Epidermal melanocyte (primary cell): Measurements from ENCODE around the gene LPGAT1.
"Not testable (repeated sequence)": the region's sequence is repeated elsewhere in the genome, so short reads cannot be mapped to it uniquely, and the experiment has no call there.

Source experiments
- DNase-seq: peaks from one replicate; pipeline ENCODE4 v3.0.0; 2011; ENCODE audit warnings: low spot score; ENCODE audit not compliant: insufficient read length

Gene LPGAT1

DNA sequence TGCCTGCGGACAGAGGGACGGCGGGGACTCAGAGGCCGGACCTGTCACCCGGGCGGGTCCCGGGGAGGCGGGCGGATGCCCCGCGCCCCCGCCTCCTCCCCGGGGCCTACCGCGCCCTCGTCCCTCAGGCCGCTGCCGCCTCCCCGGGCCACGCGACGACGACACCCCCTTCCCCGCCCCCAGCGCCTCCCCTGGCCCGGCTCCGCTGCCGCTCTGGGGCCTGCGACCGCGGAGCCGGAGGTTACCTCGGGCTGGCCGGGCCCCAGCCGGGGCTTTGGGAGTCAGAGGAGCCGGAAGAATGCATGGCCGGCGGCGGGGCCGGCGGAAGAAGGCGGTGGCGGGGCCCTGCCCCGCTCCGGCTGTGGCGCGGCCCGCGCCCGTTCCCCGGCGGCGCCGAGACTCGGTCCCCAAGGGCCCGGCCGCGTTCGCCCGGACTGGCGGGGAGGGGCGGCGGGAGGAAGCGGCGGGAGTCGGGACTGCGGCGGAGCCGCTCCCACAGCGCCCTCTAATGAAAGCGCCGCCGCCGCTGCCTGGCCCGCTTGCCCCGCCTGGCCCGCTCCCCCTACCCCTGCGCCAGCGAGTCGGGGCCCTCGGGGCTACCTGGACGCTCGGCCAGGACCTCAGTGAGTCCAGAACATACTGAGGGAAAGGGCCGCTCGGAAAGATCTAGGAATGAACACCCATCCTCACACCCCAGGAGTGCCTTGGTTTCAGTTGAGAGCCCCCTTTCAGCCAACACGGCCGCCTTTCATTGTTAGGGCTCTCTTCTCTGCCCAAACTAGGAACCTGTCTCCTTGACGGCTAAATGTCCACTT, at the start of gene LPGAT1:
Gene LPGAT1, minus strand, starts transcription at position 436 of the 815 bp plus-strand sequence. CDS start 1,467 bp downstream, outside the sequence.
- peak; percentile 66 for DNase-seq

- DNase-seq = no peak
Observed at GRCh38 chr1:211879475-211879874, 48.9 kb upstream of the LPGAT1 start.

- DNase-seq = no peak
Observed at GRCh38 chr1:211876851-211877590, 46.5 kb upstream of the LPGAT1 start.

DNA sequence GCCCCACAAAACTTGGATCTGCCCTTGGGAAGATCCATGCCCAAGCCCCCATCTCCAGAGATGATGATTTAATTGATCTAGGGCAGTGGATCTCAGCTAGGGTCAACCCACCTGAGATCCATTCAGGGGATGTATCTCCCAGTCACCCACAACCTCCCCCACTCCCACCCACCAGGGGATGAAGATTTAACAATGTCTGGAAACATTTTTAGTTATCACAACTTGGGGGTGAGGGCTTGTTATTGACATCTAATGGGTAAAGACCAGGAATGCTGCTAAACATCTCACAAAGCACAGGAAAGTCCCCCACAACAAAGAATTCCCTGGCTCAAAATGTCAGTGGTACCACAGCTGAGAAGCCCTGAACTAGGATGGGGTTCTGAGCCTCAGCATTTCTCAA, 45.0 kb upstream of the LPGAT1 start:
- no peak for DNase-seq

GRCh38 chr1:211874521-211875347, 44.2 kb upstream of the LPGAT1 start:
- no peak for DNase-seq

GRCh38 chr1:211873731-211874130, 43.2 kb upstream of the LPGAT1 start:
- not testable (repeated sequence) for DNase-seq

- no peak for DNase-seq
Observed at GRCh38 chr1:211870156-211870555, 39.6 kb upstream of the LPGAT1 start.

GRCh38 chr1:211865180-211865579, 34.6 kb upstream of the LPGAT1 start:
- DNase-seq = no peak

- no peak for DNase-seq
Observed at GRCh38 chr1:211859405-211859804, 28.8 kb upstream of the LPGAT1 start.

- no peak for DNase-seq
Observed at GRCh38 chr1:211851174-211851573, 20.6 kb upstream of the LPGAT1 start.

DNA sequence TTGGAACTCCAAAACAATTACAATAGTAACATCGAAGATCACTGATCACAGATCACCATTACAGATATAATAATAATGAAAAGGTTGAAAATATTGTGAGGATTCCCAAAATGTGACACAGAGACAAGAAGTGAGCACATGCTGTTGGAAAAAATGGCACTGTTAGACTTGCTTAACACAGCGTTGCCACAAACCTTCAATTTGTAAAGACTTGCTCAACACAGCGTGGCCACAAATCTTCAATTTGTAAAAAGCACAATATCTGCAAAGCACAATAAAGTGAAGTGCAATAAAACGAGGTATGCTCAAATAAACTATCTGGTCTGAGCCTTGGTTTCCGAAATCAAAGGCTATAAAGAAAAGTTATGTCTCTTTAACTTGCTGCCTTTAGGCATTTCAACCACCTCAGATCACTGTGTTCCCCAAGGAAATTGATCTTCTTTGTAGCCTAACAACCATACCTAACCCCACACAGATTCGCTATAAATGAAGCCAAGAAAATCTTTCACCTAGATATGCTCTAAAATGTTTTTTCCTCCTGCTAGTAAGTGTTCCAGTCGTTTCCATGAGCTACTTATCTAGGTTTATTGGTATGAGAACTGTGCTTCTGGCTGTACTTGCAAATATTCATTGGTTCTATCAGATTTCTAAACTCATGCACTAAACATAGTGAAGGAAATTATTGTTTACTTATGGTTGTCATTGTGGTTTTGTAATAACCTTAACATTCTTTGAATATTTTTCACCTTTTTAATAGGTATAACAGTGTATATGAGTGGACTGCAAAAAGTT, 13.1 kb upstream of the LPGAT1 start:
- DNase-seq = no peak

- DNase-seq = no peak
Observed at GRCh38 chr1:211843018-211843417, 12.5 kb upstream of the LPGAT1 start.

GRCh38 chr1:211842518-211842917, 12.0 kb upstream of the LPGAT1 start:
- no peak for DNase-seq

DNA sequence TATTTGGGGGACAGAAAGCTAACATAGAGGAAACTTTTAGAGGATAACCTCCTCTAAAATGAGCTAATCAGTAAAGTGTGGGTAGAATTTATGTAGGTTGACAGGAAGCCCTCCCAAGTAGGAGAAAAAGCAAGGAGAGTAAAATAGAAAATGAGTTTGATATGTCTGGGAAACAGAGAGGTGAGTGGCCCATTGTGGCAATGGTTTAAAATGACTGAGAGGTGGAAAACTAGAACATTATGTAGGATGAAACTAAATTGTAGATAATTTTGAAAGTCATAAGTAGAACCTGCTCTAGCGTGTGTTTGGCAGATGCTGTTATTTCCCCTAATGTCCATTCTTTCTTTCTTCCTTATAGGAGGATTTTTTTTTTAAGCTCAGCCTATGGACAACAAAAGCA, 8.5 kb upstream of the LPGAT1 start:
- no peak for DNase-seq

- DNase-seq = no peak
Observed at GRCh38 chr1:211833174-211833820, 2.7 kb upstream of the LPGAT1 start.

DNA sequence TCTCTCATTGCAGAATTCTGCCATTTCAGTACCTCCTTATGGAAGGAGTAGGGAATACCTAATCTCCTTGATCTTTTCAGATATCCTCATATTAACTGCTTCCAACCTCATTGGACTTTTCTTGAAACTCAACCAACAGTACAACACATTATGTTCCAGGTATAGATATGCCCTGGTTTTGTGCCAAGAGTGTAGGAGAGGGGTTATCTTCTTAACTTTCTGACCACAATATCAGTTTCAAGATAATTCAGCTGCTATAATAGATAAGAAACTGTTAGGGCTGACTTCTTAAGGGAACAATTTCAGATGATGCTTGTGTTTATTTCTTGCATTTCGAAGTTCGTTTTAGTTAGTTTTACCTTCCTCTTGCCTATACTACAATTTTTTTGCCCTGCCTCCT, 2.1 kb upstream of the LPGAT1 start:
- no peak for DNase-seq

DNA sequence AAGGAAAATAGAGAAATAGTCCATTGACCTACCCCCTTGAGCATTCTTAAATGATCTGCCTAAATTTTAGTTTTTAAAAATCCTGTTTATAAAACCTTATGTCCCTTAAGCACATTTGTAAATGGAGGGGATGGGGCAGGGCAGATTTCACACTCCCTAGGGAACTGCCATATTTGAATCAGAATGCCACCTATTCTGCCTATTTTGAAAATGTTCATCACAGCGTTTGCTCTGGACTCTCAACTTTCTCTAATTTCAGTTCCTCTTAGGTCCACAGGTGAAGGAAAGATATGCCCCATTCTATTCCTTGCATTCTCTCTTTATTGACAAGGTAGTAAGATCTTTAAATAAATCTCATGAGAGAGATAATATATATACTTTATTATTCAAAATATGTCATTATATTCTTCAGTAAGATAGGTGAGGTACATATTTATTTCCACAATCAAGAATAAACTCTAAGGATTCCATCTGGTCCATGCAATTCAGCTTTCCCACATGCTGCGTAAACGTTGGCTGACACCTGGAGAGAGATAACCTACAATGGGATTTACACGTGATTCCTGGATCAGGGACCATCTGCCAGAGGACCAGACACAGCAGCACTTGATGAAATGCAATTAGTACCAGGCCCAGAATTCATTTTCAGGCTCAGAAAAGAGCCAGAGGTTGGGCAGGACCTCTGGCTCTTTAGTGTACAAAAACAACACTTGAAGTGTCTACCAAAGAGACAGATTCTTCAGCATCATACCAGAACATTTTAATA, 1.2 kb upstream of the LPGAT1 start:
- DNase-seq = no peak

DNA sequence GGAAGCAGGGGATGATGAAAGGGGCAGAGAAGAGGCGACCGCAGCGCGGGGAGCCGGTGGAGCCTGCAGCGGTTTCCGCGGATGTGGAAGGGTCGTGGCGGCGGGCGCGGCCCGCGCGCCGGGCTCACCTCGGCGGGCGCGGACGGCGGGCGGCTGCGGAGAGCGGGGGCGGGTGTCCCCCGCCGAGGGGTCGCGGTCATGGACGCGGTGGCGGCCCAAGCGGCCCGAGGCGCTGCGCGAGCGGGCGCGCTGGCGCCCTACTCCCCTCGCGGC, 572 bp downstream of the LPGAT1 start:
- no peak for DNase-seq

GRCh38 chr1:211829343-211830054, 1.1 kb downstream of the LPGAT1 start:
- peak; percentile 36 for DNase-seq
